ENCODE measurements around the gene CCT7.

DNA sequence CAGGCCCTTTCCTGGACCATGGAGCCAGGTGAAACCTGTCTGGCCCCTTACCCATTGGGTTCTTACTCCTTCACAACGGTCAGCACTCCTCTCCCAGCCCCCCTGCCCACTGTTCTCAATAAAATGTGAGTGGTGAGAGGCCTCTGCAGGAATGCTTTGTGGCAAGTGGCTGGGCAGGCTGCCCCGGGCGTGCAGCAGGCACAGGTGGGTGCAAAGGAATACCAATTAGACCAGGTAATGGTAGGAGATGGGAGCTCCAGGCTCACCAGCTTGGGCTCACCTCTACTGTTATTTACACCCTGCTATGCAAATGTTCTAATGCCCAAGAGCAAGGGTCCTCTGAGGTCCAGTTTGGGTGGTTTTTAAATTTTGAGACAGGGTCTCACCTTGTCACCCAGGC is 7.0 kb upstream of the CCT7 start:
- TF ChIP-seq, protein P1, sequence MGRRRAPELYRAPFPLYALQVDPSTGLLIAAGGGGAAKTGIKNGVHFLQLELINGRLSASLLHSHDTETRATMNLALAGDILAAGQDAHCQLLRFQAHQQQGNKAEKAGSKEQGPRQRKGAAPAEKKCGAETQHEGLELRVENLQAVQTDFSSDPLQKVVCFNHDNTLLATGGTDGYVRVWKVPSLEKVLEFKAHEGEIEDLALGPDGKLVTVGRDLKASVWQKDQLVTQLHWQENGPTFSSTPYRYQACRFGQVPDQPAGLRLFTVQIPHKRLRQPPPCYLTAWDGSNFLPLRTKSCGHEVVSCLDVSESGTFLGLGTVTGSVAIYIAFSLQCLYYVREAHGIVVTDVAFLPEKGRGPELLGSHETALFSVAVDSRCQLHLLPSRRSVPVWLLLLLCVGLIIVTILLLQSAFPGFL (CRISPR knock-in tag; IDR thresholded peaks at IDR 0.05; ENCODE audit: borderline replicate concordance): no peak
- TF ChIP-seq TCF7 (CRISPR knock-in tag; IDR thresholded peaks at IDR 0.05; ENCODE audit: low read depth) (no peak), CREM (CRISPR knock-in tag; IDR thresholded peaks at IDR 0.05) (no peak)

Data from WTC11 (cell line).